Breast epithelium (tissue), 4 donors: Measurements from ENCODE around the gene LMO1. TPM values are rescaled to one million over a fixed set of nuclear protein-coding genes. Genes with fewer than 3 reads are reported as not detected.

Experiments used
- DNase-seq, 2 donors: peaks; one replicate each; pipeline ENCODE4 v3.0.0-alpha.2; 2019; ENCODE audit warnings: low spot score in 2 of 2
- H3K27ac ChIP-seq, 2 donors: fragments of 200-600 bp; sonication (generic) in 1 of 2; one replicate each; pipeline ENCODE4 v1.5.1; 2016 to 2019; ENCODE audit warnings: mild to moderate bottlenecking in 1 of 2
- H3K27me3 ChIP-seq, 2 donors: fragments of 200-600 bp; sonication (generic) in 1 of 2; one replicate each; pipeline versions ENCODE4 v1.5.1 to v1.6.0; 2017 to 2019; ENCODE audit warnings: control low read depth in 1 of 2, mild to moderate bottlenecking in 1 of 2
- H3K36me3 ChIP-seq: fragments of 200-600 bp; one replicate; pipeline ENCODE4 v1.5.1; 2019
- H3K4me1 ChIP-seq, 2 donors: fragments of 200-600 bp; sonication (generic); one replicate each; pipeline ENCODE4 v1.5.1; 2016 to 2019; ENCODE audit warnings: control low read depth in 1 of 2
- H3K4me3 ChIP-seq, 3 donors: fragments of 200-600 bp; sonication (generic); 1 replicate in 2 of 3; 2 replicates in 1 of 3; pipeline ENCODE4 v1.5.1; 2016 to 2019; ENCODE audit warnings: mild to moderate bottlenecking in 3 of 3, moderate library complexity in 2 of 3
- H3K9me3 ChIP-seq, 2 donors: fragments of 200-600 bp; sonication (generic) in 1 of 2; one replicate each; pipeline ENCODE4 v1.5.1; 2016 to 2019; ENCODE audit warnings: control low read depth in 1 of 2
- POLR2A ChIP-seq: fragments of 450-650 bp; IDR thresholded peaks from one replicate; pipeline ENCODE4 v1.6.1; 2016; ENCODE audit warnings: antibody characterized with exemption, mild to moderate bottlenecking, moderate library complexity
- POLR2AphosphoS5 ChIP-seq, 3 donors: sonication (generic); formaldehyde crosslinking; IDR thresholded peaks; one replicate each; pipeline ENCODE4 v1.6.1; 2017; ENCODE audit warnings: antibody characterized with exemption in 3 of 3
- intact Hi-C: fragments of 100-400 bp; cut with DNase I; formaldehyde crosslinking; loops from one replicate; pipeline ENCODE4 v1.15.1; 2023; ENCODE audit warnings: low total_unique reads
- total RNA-seq, 3 donors: library from RNA; depleted of rRNA; stranded (reverse); fragments of >200 nt; gene quantifications; one replicate each; pipeline ENCODE4 v1.1.0, GENCODE V29; 2016
- TF ChIP-seq, protein P1 (sequence below), 3 donors: fragments of 450-650 bp; IDR thresholded peaks; one replicate each; pipeline ENCODE4 v1.5.1; 2016 to 2017; ENCODE audit warnings: antibody characterized with exemption in 3 of 3, mild to moderate bottlenecking in 3 of 3, moderate library complexity in 3 of 3

Gene LMO1
- total RNA-seq = not detected

- Histone ChIP-seq H3K9me3 (no peaks in the 10 kb centered on the region), H3K27ac (no peak within 1 kb of the TSS), H3K4me1 (peaks cover 3 to 5% of the 10 kb centered on the region in 2 donors), H3K36me3 (no peaks in the 10 kb centered on the region), H3K4me3 (peak within 1 kb of the TSS; percentile 33 to 72 (median 53)), H3K27me3 (peaks cover 0 to 73% of the 10 kb centered on the region in 2 donors)
- intact Hi-C loops = no loop called here
- peak; percentile 28 to 70 for DNase-seq
- TF ChIP-seq, protein P1, sequence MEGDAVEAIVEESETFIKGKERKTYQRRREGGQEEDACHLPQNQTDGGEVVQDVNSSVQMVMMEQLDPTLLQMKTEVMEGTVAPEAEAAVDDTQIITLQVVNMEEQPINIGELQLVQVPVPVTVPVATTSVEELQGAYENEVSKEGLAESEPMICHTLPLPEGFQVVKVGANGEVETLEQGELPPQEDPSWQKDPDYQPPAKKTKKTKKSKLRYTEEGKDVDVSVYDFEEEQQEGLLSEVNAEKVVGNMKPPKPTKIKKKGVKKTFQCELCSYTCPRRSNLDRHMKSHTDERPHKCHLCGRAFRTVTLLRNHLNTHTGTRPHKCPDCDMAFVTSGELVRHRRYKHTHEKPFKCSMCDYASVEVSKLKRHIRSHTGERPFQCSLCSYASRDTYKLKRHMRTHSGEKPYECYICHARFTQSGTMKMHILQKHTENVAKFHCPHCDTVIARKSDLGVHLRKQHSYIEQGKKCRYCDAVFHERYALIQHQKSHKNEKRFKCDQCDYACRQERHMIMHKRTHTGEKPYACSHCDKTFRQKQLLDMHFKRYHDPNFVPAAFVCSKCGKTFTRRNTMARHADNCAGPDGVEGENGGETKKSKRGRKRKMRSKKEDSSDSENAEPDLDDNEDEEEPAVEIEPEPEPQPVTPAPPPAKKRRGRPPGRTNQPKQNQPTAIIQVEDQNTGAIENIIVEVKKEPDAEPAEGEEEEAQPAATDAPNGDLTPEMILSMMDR (IDR thresholded peaks at IDR 0.05) = peak; percentile 35 to 65 (median 48)
- no peak for TF ChIP-seq POLR2AphosphoS5 (IDR thresholded peaks at IDR 0.05)
Observed at GRCh38 chr11:8263769-8264410, at the start of gene LMO1. LMO1 (minus strand) TSS chr11:8263878; CDS start chr11:8263362, 516 bp downstream.

- intact Hi-C loops = no loop called here
- DNase-seq = peak in 1 of 2 donors; percentile 48
- Histone ChIP-seq H3K4me1 (no peaks in the 10 kb centered on the region), H3K36me3 (no peaks in the 10 kb centered on the region), H3K27ac (no peak overlapping the region), H3K9me3 (no peaks in the 10 kb centered on the region), H3K4me3 (no peak overlapping the region), H3K27me3 (no peaks in the 10 kb centered on the region)
- TF ChIP-seq POLR2A = no peak
- TF ChIP-seq, protein P1 (IDR thresholded peaks at IDR 0.05) = no peak
- TF ChIP-seq POLR2AphosphoS5 (IDR thresholded peaks at IDR 0.05) = no peak
Observed at GRCh38 chr11:8312986-8313385, 49.3 kb upstream of the LMO1 start.

DNA sequence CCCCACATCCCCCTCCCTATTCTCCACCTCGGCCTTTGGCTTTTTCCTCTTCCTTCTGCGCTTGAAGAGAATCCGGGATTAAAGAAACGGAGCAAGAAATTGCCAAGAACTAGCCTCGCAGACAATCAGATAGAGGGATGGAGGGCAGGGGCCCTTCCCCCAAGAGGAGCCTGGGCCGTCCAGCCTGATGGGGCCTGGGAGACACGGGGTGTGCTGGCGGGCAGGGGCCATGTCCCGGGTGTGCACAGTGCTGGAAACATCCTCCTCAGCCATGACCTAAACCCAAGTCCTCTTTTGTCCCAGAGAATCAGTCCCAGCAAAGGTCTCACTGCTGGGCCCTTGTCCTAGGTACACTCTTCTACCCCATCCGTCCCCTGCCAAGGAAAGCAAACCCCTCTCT is 47.7 kb upstream of the LMO1 start:
- TF ChIP-seq POLR2A (no peak), POLR2AphosphoS5 (IDR thresholded peaks at IDR 0.05) (no peak)
- TF ChIP-seq, protein P1 (IDR thresholded peaks at IDR 0.05) = no peak
- Histone ChIP-seq H3K9me3 (no peaks in the 10 kb centered on the region), H3K4me3 (no peak overlapping the region), H3K27me3 (no peaks in the 10 kb centered on the region), H3K27ac (no peak overlapping the region), H3K4me1 (no peaks in the 10 kb centered on the region), H3K36me3 (no peaks in the 10 kb centered on the region)
- DNase-seq = peak in 1 of 2 donors; percentile 20
- intact Hi-C loops = no loop called here

DNA sequence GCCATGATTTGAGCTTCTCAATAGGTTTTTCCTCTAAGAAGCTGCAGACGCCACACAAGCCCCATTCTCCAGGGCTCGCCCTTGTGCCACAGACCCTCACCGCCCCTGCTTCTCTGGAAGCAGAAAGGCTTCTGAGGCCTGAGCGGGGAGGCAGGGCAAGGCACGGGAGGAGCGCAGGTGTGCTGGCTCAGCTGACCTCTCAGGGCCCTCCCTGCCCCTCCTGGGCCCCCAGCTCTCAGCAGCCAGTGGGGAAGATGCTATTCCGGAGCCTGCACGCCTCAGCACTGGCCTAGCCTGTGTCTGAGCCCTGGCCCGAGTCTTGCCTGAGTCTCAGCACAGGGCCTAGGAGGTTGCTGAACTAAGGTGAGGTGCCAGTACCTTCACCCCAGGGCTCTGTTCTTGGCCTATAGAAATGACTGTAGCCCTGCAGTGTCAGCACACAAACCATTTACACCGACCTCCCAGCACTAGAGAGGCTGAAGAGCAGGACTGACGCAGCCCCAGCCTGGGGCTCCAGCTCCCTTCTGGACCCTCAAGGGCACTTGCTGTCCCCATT is 47.1 kb upstream of the LMO1 start:
- Histone ChIP-seq H3K27me3 (no peaks in the 10 kb centered on the region), H3K9me3 (no peaks in the 10 kb centered on the region), H3K4me3 (no peak overlapping the region), H3K36me3 (no peaks in the 10 kb centered on the region), H3K27ac (no peak overlapping the region), H3K4me1 (no peaks in the 10 kb centered on the region)
- intact Hi-C loops = no loop called here
- TF ChIP-seq POLR2AphosphoS5 (IDR thresholded peaks at IDR 0.05) = no peak
- TF ChIP-seq, protein P1 (IDR thresholded peaks at IDR 0.05) = no peak
- TF ChIP-seq POLR2A = no peak
- DNase-seq = peak in 1 of 2 donors; percentile 7

DNA sequence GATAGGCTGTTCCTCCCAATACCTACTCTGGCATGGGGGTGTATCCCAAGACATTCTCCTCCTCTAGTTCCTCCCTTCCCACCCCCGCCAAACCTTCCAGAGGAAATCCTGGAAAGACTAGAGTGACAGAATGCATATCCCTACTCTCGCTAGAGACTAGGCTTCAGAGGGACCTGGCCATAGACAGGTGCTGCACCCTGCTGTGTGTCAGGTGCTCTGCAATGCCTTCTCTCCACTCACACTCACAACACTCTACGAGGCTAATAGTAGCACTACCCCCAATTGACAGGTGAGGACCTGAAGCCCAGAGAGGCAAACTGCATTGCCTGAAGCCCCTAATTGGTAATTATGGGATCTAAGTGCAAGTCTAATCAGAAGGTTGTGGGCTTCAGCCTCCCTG is 46.2 kb upstream of the LMO1 start:
- no peaks in the 10 kb centered on the region for H3K27me3 ChIP-seq
- peaks cover under 1 to 3% of the 10 kb centered on the region in 2 donors for H3K9me3 ChIP-seq
- no peaks in the 10 kb centered on the region for H3K4me1 ChIP-seq
- H3K36me3 ChIP-seq = no peaks in the 10 kb centered on the region
- intact Hi-C loops = no loop called here
- H3K27ac ChIP-seq = no peak overlapping the region
- H3K4me3 ChIP-seq = no peak overlapping the region
- peak in 1 of 2 donors; percentile 12 for DNase-seq
- no peak for TF ChIP-seq POLR2AphosphoS5 (IDR thresholded peaks at IDR 0.05)
- TF ChIP-seq POLR2A = no peak
- TF ChIP-seq, protein P1 (IDR thresholded peaks at IDR 0.05) = no peak
